Smooth muscle cell (in vitro differentiated cells): ENCODE measurements around the gene BFSP2. TPM values are rescaled to one million over a fixed set of nuclear protein-coding genes. Genes with fewer than 3 reads are reported as not detected.
A peak's percentile ranks its signal among the peaks of the same experiment; 100 is the strongest.

ENCODE experiments used
- DNase-seq: peaks from one replicate; lab custom pipeline; 2025; ENCODE audit not compliant: unreplicated experiment; lab: John Stamatoyannopoulos, UW
- H2AFZ ChIP-seq: fragments of 200-600 bp; sonication (generic); 2 replicates; pipeline ENCODE4 v1.6.0; 2016; ENCODE audit warnings: antibody characterized with exemption, low read depth, mild to moderate bottlenecking
- H3F3A ChIP-seq: fragments of 200-600 bp; sonication (generic); 2 replicates; pipeline ENCODE4 v1.6.0; 2017; ENCODE audit warnings: antibody characterized with exemption, low read depth
- H3K27ac ChIP-seq: fragments of 200-600 bp; sonication (generic); 2 replicates; pipeline ENCODE4 v1.5.1; 2016; ENCODE audit warnings: low read depth, mild to moderate bottlenecking
- H3K27me3 ChIP-seq: fragments of 200-600 bp; sonication (generic); 2 replicates; pipeline ENCODE4 v1.6.1; 2016; ENCODE audit warnings: low read depth, mild to moderate bottlenecking
- H3K36me3 ChIP-seq: fragments of 200-600 bp; sonication (generic); 2 replicates; pipeline ENCODE4 v1.5.1; 2016; ENCODE audit warnings: low read depth
- H3K4me1 ChIP-seq: fragments of 200-600 bp; sonication (generic); 2 replicates; pipeline ENCODE4 v1.5.1; 2016; ENCODE audit warnings: low read depth
- H3K4me2 ChIP-seq: fragments of 200-600 bp; sonication (generic); 2 replicates; pipeline ENCODE4 v1.6.0; 2016; ENCODE audit warnings: mild to moderate bottlenecking
- H3K4me3 ChIP-seq: fragments of 200-600 bp; sonication (generic); 2 replicates; pipeline ENCODE4 v1.5.1; 2016; ENCODE audit warnings: mild to moderate bottlenecking
- H3K79me2 ChIP-seq: fragments of 200-600 bp; sonication (generic); 2 replicates; pipeline ENCODE4 v1.6.0; 2016; ENCODE audit warnings: low read depth, mild to moderate bottlenecking
- H3K9ac ChIP-seq: fragments of 200-600 bp; sonication (generic); 2 replicates; pipeline ENCODE4 v1.6.0; 2016; ENCODE audit warnings: low read depth
- H3K9me3 ChIP-seq: fragments of 200-600 bp; sonication (generic); replicated peaks from 2 replicates; pipeline ENCODE4 v1.5.1; 2016; ENCODE audit warnings: low read depth
- H4K20me1 ChIP-seq: fragments of 200-600 bp; sonication (generic); 2 replicates; pipeline ENCODE4 v1.6.0; 2016; ENCODE audit warnings: low read depth
- WGBS: methylation state at CpG from one replicate; pipeline ENCODE4 v1.1.7; 2016; ENCODE audit warnings: low lambda C conversion rate; 5-methylcytosine and 5-hydroxymethylcytosine counted together
- polyA plus RNA-seq: library from polyadenylated mRNA; unstranded; fragments of >200 nt; fragmentation: Nextera tagmentation; extraction: Ambion mirVana; gene quantifications from 2 replicates; pipeline ENCODE4 v1.2.1, GENCODE V29; 2016
- total RNA-seq: library from RNA; depleted of rRNA; stranded (reverse); fragments of >200 nt; gene quantifications from 2 replicates; pipeline ENCODE4 v1.2.3, GENCODE V29; 2014
- TF ChIP-seq, protein P1 (sequence below): fragments of 200-600 bp; sonication (generic); IDR thresholded peaks from 2 replicates; pipeline ENCODE4 v1.5.1; 2017; ENCODE audit warnings: borderline replicate concordance, mild to moderate bottlenecking, antibody characterized with exemption; ENCODE audit not compliant: insufficient read depth, poor library complexity, severe bottlenecking

The BFSP2 gene
- total and polyA plus RNA-seq, 2 experiments from 2014 or later = not detected

DNA sequence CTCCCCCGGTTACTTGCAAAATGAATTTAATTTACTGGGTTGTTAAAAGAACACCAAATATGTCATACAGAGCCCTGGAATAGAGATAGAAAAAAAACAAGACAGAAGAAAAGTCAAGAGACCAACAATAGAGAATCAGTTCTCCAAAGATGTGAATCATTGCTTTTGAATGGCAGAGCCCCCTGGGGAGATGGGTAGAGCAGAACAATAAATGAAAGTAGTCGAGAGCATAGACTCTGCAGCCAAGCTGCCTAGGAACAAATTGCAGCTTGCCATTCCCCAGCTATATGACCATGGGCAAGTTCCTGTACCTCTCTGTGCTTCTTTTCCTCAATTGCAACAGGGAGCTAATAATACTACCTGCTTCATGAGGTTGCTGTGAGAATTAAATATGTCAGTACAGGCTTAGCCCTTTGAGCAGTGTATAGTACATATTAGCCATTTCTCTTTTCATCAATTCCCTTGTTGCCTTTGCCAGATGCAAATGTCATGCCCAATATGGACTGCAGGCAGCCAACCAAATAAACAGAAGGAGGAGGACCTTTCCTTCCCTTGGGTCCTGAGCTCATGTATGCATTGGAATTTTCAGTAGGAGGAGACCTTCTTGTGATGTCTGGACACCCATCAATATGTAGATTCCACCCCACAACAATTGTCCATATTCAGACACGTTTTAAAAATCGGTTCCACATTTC, 25.0 kb upstream of the BFSP2 start:
- no peaks in the 10 kb centered on the region for H3F3A ChIP-seq
- no peak overlapping the region for H2AFZ ChIP-seq
- H3K36me3 ChIP-seq = no peaks in the 10 kb centered on the region
- TF ChIP-seq, protein P1, sequence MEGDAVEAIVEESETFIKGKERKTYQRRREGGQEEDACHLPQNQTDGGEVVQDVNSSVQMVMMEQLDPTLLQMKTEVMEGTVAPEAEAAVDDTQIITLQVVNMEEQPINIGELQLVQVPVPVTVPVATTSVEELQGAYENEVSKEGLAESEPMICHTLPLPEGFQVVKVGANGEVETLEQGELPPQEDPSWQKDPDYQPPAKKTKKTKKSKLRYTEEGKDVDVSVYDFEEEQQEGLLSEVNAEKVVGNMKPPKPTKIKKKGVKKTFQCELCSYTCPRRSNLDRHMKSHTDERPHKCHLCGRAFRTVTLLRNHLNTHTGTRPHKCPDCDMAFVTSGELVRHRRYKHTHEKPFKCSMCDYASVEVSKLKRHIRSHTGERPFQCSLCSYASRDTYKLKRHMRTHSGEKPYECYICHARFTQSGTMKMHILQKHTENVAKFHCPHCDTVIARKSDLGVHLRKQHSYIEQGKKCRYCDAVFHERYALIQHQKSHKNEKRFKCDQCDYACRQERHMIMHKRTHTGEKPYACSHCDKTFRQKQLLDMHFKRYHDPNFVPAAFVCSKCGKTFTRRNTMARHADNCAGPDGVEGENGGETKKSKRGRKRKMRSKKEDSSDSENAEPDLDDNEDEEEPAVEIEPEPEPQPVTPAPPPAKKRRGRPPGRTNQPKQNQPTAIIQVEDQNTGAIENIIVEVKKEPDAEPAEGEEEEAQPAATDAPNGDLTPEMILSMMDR = no peak
- no peak overlapping the region for H3K9ac ChIP-seq
- peaks cover 11% of the 10 kb centered on the region for H3K4me1 ChIP-seq
- no peak overlapping the region for H3K27ac ChIP-seq
- H3K4me2 ChIP-seq = no peak overlapping the region
- DNase-seq = no peak
- H3K27me3 ChIP-seq = no peaks in the 10 kb centered on the region
- no peaks in the 10 kb centered on the region for H4K20me1 ChIP-seq
- H3K79me2 ChIP-seq = no peaks in the 10 kb centered on the region
- no peak overlapping the region for H3K4me3 ChIP-seq
- WGBS = 72% methylated on average over 4 of the region's 4 CpGs
- no peaks in the 10 kb centered on the region for H3K9me3 ChIP-seq

DNA sequence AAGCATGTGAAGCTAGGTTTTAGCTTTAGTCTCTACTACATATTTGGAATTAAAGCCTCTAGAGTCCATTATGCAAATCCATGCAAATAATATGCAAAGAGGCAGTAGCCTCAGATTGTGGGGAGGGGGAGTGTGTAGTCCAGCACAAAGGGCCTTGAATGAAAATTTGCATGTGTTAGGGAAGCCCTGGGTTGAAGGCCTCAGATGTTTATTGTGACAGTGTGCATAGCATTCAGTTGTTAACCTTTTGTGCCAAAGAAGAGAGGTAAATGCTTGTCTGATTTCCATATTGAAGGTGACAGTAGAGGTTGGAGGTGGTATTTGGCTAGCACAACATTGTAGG, 24.5 kb upstream of the BFSP2 start:
- TF ChIP-seq, protein P1 = no peak
- Histone ChIP-seq H4K20me1 (no peaks in the 10 kb centered on the region), H3K4me1 (peaks cover 11% of the 10 kb centered on the region), H3K27me3 (no peaks in the 10 kb centered on the region), H3K79me2 (no peaks in the 10 kb centered on the region), H3K9me3 (no peaks in the 10 kb centered on the region), H3K27ac (no peak overlapping the region), H2AFZ (no peak overlapping the region), H3K36me3 (no peaks in the 10 kb centered on the region), H3K9ac (no peak overlapping the region), H3K4me3 (no peak overlapping the region), H3K4me2 (no peak overlapping the region), H3F3A (no peaks in the 10 kb centered on the region)
- DNase-seq = no peak

DNA sequence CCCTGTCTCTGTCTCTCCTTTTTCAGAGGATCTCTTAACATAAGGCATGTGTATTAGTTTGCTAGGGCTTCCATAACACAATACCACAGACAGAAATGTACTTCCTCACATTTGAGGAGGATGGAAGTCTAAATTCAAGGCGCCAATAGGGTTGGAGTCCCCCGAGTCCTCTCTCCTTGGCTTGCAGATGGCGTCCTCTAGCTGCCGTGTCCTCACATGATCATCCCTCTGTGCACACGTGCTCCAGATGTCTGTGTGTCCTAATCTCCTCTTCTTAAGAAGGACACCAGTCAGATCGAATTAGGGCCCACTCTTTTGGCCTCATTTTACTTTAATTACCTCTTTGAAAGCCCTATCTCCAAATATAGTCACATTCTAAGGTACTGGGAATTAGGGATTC, 23.0 kb upstream of the BFSP2 start:
- no peaks in the 10 kb centered on the region for H3F3A ChIP-seq
- 84% methylated on average over 6 of the region's 6 CpGs for WGBS
- no peak overlapping the region for H3K27ac ChIP-seq
- H3K4me2 ChIP-seq = no peak overlapping the region
- no peak overlapping the region for H3K4me3 ChIP-seq
- H2AFZ ChIP-seq = no peak overlapping the region
- no peaks in the 10 kb centered on the region for H4K20me1 ChIP-seq
- H3K4me1 ChIP-seq = peaks cover 11% of the 10 kb centered on the region
- no peaks in the 10 kb centered on the region for H3K79me2 ChIP-seq
- no peaks in the 10 kb centered on the region for H3K36me3 ChIP-seq
- H3K9ac ChIP-seq = no peak overlapping the region
- TF ChIP-seq, protein P1 = no peak
- no peaks in the 10 kb centered on the region for H3K9me3 ChIP-seq
- DNase-seq = no peak
- no peaks in the 10 kb centered on the region for H3K27me3 ChIP-seq

DNA sequence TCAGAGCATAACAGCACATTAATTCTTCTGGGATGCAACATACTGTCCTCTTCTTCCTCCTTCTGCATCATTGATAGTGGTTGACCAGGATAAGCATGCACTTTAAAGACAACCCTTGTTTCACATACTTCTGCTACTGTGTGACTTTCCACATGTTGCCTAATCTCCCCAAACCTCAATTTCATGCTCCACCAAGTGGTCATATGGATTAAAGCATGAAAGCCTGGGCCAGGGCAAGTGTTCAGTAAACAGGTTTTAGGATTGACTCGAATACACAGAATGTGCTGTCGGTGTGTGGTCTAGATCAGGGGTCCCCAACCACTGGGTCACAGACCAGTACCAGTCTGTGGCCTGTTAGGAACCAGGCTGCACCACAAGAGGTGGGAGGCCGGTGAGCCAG, 22.5 kb upstream of the BFSP2 start:
- Histone ChIP-seq H2AFZ (no peak overlapping the region), H3K4me3 (no peak overlapping the region), H3K27me3 (no peaks in the 10 kb centered on the region), H3K79me2 (no peaks in the 10 kb centered on the region), H3F3A (no peaks in the 10 kb centered on the region), H3K4me1 (peaks cover 11% of the 10 kb centered on the region), H4K20me1 (no peaks in the 10 kb centered on the region), H3K36me3 (no peaks in the 10 kb centered on the region), H3K27ac (no peak overlapping the region), H3K4me2 (no peak overlapping the region), H3K9me3 (no peaks in the 10 kb centered on the region), H3K9ac (no peak overlapping the region)
- TF ChIP-seq, protein P1 = peak; percentile 45
- WGBS = 89% methylated on average over 3 of the region's 3 CpGs
- no peak for DNase-seq
